ENCODE measurements around the gene IL1RN. TPM values are rescaled to one million over a fixed set of nuclear protein-coding genes. Genes with fewer than 3 reads are reported as not detected.

IL1RN gene
- total and polyA plus RNA-seq, 2 donors (not counting 3 experiments of a cell fraction or from before 2014, with no cell fraction given): not detected

GRCh38 chr2:113089916-113090315 is 37.5 kb upstream of the IL1RN start:
- dilution Hi-C loops (cut with MboI; ENCODE audit: extremely low pct_ligation_motif_present, low sequenced_read_pairs): no loop called here
- no peaks in the 10 kb centered on the region for H3K36me3 ChIP-seq (ENCODE audit: control insufficient read depth in 2 of 2, extremely low read depth in 1 of 2, insufficient read depth in 2 of 2, low read length in 2 of 2)
- ChIA-PET POLR2A (no interaction called here), CTCF (interaction anchor here (1.1 to 2.0 kb wide), 2 partner anchors 10 to 48 kb away, joined by 4 to 10 read pairs; no protein-coding TSS in a partner anchor)
- FAIRE-seq: no peak
- H3K79me2 ChIP-seq (ENCODE audit: control insufficient read depth, insufficient read depth, low read length): no peaks in the 10 kb centered on the region
- no peaks in the 10 kb centered on the region for H3K4me1 ChIP-seq (ENCODE audit: control insufficient read depth, extremely low read depth, insufficient read depth, low read length)
- BruUV-seq (replicated peaks): no TSS peak
- no peak for DNase-seq (ENCODE audit: low read depth, low spot score)
- no peaks in the 10 kb centered on the region for H3K9me3 ChIP-seq (replicated peaks; ENCODE audit: control insufficient read depth, insufficient read depth, low read length)
- no peaks in the 10 kb centered on the region for H4K20me1 ChIP-seq (replicated peaks; ENCODE audit: control insufficient read depth, extremely low read depth, insufficient read depth, low read length)
- no peaks in the 10 kb centered on the region for H3K27me3 ChIP-seq (ENCODE audit: control insufficient read depth in 2 of 2, insufficient read depth in 2 of 2, low read length in 2 of 2)
- no peaks in the 10 kb centered on the region for H3K9me1 ChIP-seq (replicated peaks; ENCODE audit: control insufficient read depth, extremely low read depth, insufficient read depth, low read length)
- intact Hi-C loops (cut with micrococcal nuclease): no loop called here
- H3K27ac ChIP-seq (ENCODE audit: insufficient read depth, low read depth, low read length): no peak overlapping the region
- no peak overlapping the region for H3K9ac ChIP-seq (replicated peaks; ENCODE audit: extremely low read depth, insufficient read depth, low read length)
- H3K4me3 ChIP-seq (replicated peaks in 1 of 3; ENCODE audit: insufficient read depth in 1 of 3, low read depth in 1 of 3, low read length in 3 of 3): no peak overlapping the region
- H3K4me2 ChIP-seq (ENCODE audit: insufficient read depth, low read length): no peak overlapping the region
- no peak overlapping the region for H2AFZ ChIP-seq (ENCODE audit: low read depth, low read length)
- no peak for TF ChIP-seq MYC (IDR thresholded peaks at IDR 0.05; ENCODE audit: low read depth, low read length)
- TF ChIP-seq EZH2 (IDR thresholded peaks at IDR 0.05; ENCODE audit: borderline replicate concordance, low read depth, low read length, severe bottlenecking): no peak
- TF ChIP-seq FOS (IDR thresholded peaks at IDR 0.05; ENCODE audit: borderline replicate concordance, insufficient read depth, low read length): no peak
- TF ChIP-seq MAX (IDR thresholded peaks at IDR 0.05; ENCODE audit: insufficient read depth, insufficient read length): no peak
- TF ChIP-seq CTCF (IDR thresholded peaks at IDR 0.05; ENCODE audit: extremely low read depth in 1 of 2, insufficient read depth in 1 of 2, low read depth in 1 of 2, low read length in 2 of 2): no peak
- TF ChIP-seq POLR2AphosphoS5 (IDR thresholded peaks at IDR 0.05; ENCODE audit: insufficient read depth, low read depth, low read length): no peak
- no peak for TF ChIP-seq POLR2A (IDR thresholded peaks at IDR 0.05; ENCODE audit: low read depth, low read length)
- no peak for TF ChIP-seq GATA2 (IDR thresholded peaks at IDR 0.05; ENCODE audit: insufficient read depth, insufficient read length, low read depth, low read length)
- TF ChIP-seq JUN (IDR thresholded peaks at IDR 0.05; ENCODE audit: borderline replicate concordance, insufficient read depth, insufficient read length, low read depth): no peak
